ENCODE results near the gene ACOT12.

The ACOT12 gene

DNA sequence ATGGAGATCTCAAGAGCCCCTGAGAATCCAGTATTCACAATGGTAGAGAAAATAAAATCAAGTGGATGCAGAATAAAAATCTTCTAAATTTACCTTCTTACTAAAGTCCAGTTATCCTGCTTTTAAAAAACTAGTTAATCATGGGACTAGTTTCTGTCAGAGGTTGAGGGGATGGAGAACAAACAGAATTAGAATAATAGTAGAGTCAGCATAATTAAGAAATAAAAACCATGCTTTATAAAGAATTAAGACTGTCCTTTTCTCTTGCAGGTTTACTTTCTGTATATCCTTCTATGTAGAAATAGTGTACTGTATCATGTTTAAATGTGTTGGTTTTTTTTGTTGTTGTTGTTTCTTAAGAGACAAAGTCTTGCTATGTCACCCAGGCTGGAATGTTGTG lies 23.0 kb downstream of the ACOT12 start:
- POLR2A ChIA-PET: no interaction called here
- CTCF ChIA-PET: no interaction called here
- H3K4me3 ChIP-seq (ENCODE audit: low read depth, low read length): no peak overlapping the region
- DNase-seq (ENCODE audit: low read depth, low spot score): no peak
- TF ChIP-seq, protein P1, sequence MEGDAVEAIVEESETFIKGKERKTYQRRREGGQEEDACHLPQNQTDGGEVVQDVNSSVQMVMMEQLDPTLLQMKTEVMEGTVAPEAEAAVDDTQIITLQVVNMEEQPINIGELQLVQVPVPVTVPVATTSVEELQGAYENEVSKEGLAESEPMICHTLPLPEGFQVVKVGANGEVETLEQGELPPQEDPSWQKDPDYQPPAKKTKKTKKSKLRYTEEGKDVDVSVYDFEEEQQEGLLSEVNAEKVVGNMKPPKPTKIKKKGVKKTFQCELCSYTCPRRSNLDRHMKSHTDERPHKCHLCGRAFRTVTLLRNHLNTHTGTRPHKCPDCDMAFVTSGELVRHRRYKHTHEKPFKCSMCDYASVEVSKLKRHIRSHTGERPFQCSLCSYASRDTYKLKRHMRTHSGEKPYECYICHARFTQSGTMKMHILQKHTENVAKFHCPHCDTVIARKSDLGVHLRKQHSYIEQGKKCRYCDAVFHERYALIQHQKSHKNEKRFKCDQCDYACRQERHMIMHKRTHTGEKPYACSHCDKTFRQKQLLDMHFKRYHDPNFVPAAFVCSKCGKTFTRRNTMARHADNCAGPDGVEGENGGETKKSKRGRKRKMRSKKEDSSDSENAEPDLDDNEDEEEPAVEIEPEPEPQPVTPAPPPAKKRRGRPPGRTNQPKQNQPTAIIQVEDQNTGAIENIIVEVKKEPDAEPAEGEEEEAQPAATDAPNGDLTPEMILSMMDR (IDR thresholded peaks at IDR 0.05; ENCODE audit: insufficient read depth, low read length, missing control alignments): no peak

- ChIA-PET CTCF (interaction anchor here (1.3 kb wide), 1 partner anchor 67 kb away, joined by 3 read pairs; no protein-coding TSS in a partner anchor), POLR2A (no interaction called here)
- DNase-seq (ENCODE audit: low read depth, low spot score): no peak
- H3K4me3 ChIP-seq (ENCODE audit: low read depth, low read length): no peak overlapping the region
- TF ChIP-seq, protein P1 (IDR thresholded peaks at IDR 0.05; ENCODE audit: insufficient read depth, low read length, missing control alignments): no peak
Measured at GRCh38 chr5:81365541-81365940, 28.4 kb downstream of the ACOT12 start.

DNA sequence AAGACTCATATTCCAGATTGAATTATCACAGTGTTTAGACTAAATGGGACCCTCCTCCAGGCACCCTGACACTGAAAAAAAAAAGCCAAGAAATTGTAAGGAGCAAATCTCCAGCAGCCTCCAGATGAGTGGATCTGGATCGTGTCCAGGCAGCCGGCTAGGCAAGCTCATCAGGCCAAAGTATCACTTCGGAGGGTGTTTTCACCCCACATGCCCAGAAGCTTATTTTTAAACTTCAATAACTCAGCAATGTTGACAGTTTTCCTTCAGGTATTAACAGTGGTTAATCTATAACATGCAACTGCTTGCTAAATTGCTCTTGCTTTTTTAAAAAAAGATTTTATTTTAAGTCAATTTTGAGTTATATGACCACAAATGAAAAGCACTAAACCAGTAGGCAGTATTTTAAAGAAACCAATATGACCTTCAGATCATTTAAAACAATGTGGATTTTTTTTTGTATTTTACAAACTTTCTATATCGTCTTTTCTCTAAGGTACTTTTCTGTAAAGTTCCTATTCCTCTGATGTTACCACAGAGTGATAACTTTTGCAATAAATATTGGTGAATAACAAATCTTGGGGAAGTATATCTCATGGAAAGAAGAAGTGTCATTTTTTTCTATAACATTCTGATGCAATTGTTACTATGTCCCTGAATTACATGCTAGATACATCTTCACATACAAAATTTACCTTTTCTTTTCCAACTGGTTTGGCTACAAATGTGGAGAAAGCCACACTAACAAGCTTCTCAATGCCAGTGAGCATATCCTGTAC lies 30.7 kb downstream of the ACOT12 start:
- no peak overlapping the region for H3K4me3 ChIP-seq (ENCODE audit: low read depth, low read length)
- TF ChIP-seq, protein P1 (IDR thresholded peaks at IDR 0.05; ENCODE audit: insufficient read depth, low read length, missing control alignments): no peak
- POLR2A ChIA-PET: no interaction called here
- DNase-seq (ENCODE audit: low read depth, low spot score): no peak
- CTCF ChIA-PET: interaction anchor here (1.2 kb wide), 1 partner anchor 62 kb away, joined by 3 read pairs; no protein-coding TSS in a partner anchor

- ChIA-PET POLR2A (no interaction called here), CTCF (no interaction called here)
- no peak for DNase-seq (ENCODE audit: low read depth, low spot score)
- TF ChIP-seq, protein P1 (IDR thresholded peaks at IDR 0.05; ENCODE audit: insufficient read depth, low read length, missing control alignments): no peak
- no peak overlapping the region for H3K4me3 ChIP-seq (ENCODE audit: low read depth, low read length)
Measured at GRCh38 chr5:81361600-81361999, 32.3 kb downstream of the ACOT12 start.

DNA sequence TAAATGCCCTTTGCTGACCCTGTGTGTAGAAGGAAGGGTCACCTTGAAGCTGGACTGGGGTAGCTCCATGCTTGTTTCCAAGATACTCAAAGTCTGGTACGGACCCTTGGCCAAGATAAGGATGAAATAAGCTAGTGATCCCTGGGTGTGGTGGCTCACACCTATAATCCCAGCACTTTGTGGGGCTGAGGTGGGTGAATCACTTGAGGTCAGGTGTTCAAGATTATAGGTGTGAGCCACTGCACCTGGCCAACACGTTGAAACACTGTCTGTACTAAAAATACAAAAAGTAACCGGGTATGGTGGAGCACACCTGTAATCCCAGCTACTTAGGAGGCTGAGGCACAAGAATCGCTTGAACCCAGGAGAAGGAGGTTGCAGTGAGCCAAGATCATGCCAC lies 33.3 kb downstream of the ACOT12 start:
- TF ChIP-seq, protein P1 (IDR thresholded peaks at IDR 0.05; ENCODE audit: insufficient read depth, low read length, missing control alignments): no peak
- H3K4me3 ChIP-seq (ENCODE audit: low read depth, low read length): no peak overlapping the region
- ChIA-PET CTCF (no interaction called here), POLR2A (no interaction called here)
- no peak for DNase-seq (ENCODE audit: low read depth, low spot score)

DNA sequence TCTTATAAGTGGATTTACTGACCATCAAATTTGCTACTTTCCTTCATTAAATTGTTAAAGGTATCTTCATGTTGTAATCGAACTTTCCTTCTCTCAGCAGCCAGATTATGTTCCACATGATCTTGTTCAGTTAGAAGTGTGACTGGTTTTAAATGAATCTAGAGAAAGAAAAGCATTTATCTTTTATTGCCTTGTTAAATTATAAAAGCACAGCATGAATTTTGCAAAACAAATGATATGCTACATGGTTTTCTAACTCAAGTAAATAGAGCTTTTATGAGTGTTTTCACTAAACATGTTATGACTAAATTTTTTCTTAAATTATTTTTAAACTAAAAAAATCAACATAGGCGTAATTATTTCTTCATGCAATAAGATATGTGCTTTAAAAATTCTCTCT lies 34.1 kb downstream of the ACOT12 start:
- H3K4me3 ChIP-seq (ENCODE audit: low read depth, low read length): no peak overlapping the region
- no peak for DNase-seq (ENCODE audit: low read depth, low spot score)
- POLR2A ChIA-PET: no interaction called here
- TF ChIP-seq, protein P1 (IDR thresholded peaks at IDR 0.05; ENCODE audit: insufficient read depth, low read length, missing control alignments): no peak
- CTCF ChIA-PET: no interaction called here
